Nephron progenitor cell (in vitro differentiated cells): ENCODE measurements around the gene OR10W1.

Source experiments
- DNase-seq: peaks from one replicate; pipeline ENCODE4 v3.0.0; 2021
- H3K27ac Mint-ChIP-seq: 2 replicates; pipeline ENCODE4 v1.8.0; 2021; ENCODE audit warnings: mild to moderate bottlenecking, moderate library complexity, mixed read lengths
- H3K27me3 Mint-ChIP-seq: 2 replicates; pipeline ENCODE4 v1.8.0; 2021; ENCODE audit warnings: mild to moderate bottlenecking, low read depth, mixed read lengths; ENCODE audit not compliant: poor library complexity
- H3K36me3 Mint-ChIP-seq: 2 replicates; pipeline ENCODE4 v1.8.0; 2021; ENCODE audit warnings: low read depth, mixed read lengths
- H3K4me1 Mint-ChIP-seq: 2 replicates; pipeline ENCODE4 v1.8.0; 2021; ENCODE audit warnings: mixed read lengths
- H3K4me3 Mint-ChIP-seq: 2 replicates; pipeline ENCODE4 v1.8.0; 2021; ENCODE audit warnings: mild to moderate bottlenecking, moderate library complexity, mixed read lengths
- H3K9me3 Mint-ChIP-seq: 2 replicates; pipeline ENCODE4 v1.8.0; 2021; ENCODE audit warnings: mild to moderate bottlenecking, moderate library complexity, mixed read lengths
- TF ChIP-seq, protein P1 (sequence below): fragments of 200-600 bp; sonication (generic); IDR thresholded peaks from 2 replicates; pipeline ENCODE4 v1.5.0; 2021; ENCODE audit warnings: antibody characterized with exemption

The OR10W1 gene

DNA sequence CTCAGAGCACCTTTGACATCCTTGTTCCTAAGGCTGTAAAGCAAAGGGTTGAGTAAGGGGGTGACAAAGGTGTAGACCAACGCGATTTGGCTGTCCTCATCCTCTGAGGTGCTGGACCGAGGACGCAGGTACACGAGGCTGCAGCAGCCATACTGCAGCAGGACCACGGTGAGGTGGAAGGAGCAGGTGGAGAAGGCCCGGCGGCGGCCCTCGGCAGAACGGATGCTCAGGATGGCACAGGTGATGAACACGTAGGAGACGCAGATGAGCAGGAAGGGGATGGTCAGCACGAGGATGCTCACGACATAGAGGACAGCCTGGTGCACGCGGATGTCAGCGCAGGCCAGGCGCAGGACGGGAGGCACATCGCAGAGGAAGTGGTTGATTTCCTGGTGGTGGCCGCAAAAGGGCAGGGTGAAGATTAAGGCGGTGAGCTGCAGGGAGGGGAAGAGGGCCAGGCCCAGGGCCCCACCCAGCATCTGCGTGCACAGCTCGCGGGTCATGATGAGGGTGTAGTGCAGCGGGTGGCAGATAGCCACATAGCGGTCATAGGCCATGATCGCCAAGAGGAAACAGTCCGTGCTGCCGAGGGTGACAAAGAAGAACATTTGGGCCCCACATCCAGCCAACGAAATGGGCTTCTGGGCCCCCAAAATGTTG lies 40.0 kb downstream of the OR10W1 start:
- Mint-ChIP-seq H3K27me3 (no peaks in the 10 kb centered on the region), H3K36me3 (no peaks in the 10 kb centered on the region), H3K4me1 (no peaks in the 10 kb centered on the region), H3K9me3 (peaks cover 12% of the 10 kb centered on the region), H3K27ac (no peak overlapping the region), H3K4me3 (no peak overlapping the region)
- DNase-seq = no peak
- TF ChIP-seq, protein P1, sequence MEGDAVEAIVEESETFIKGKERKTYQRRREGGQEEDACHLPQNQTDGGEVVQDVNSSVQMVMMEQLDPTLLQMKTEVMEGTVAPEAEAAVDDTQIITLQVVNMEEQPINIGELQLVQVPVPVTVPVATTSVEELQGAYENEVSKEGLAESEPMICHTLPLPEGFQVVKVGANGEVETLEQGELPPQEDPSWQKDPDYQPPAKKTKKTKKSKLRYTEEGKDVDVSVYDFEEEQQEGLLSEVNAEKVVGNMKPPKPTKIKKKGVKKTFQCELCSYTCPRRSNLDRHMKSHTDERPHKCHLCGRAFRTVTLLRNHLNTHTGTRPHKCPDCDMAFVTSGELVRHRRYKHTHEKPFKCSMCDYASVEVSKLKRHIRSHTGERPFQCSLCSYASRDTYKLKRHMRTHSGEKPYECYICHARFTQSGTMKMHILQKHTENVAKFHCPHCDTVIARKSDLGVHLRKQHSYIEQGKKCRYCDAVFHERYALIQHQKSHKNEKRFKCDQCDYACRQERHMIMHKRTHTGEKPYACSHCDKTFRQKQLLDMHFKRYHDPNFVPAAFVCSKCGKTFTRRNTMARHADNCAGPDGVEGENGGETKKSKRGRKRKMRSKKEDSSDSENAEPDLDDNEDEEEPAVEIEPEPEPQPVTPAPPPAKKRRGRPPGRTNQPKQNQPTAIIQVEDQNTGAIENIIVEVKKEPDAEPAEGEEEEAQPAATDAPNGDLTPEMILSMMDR = no peak

DNA sequence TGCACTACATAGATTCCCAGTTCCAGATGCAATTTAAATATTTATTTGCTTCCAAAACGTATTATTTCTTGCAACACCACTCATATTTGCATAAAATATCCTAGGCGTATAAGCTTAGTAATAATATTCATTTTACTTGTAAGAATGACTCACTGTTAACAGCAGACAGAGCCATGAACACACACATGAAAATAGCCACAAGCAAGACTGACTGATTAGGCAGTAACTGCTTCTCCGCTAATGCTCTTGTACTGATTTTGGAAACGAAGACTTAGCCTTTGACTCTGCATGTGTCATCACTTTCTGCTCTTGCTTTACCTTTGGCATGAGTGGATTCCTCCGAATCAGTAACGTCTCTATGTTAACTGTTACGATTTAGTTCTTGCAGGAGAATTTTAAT lies 45.3 kb downstream of the OR10W1 start:
- Mint-ChIP-seq H3K4me3 (no peak overlapping the region), H3K27ac (no peak overlapping the region), H3K9me3 (peaks cover 9% of the 10 kb centered on the region), H3K4me1 (no peaks in the 10 kb centered on the region), H3K27me3 (peaks cover 4% of the 10 kb centered on the region), H3K36me3 (no peaks in the 10 kb centered on the region)
- DNase-seq = no peak
- TF ChIP-seq, protein P1 = no peak
